GM21423 (cell line): ENCODE results near the gene GMDS.
"Not testable (repeated sequence)": the region's sequence is repeated elsewhere in the genome, so short reads cannot be mapped to it uniquely, and the experiment has no call there.

ENCODE experiments used
- ATAC-seq: cut with Tn5 transposase; IDR thresholded peaks from one replicate; pipeline ENCODE4 v1.9.1; 2021; ENCODE audit warnings: mild to moderate bottlenecking, moderate library complexity; ENCODE audit not compliant: unreplicated experiment

Gene GMDS

GRCh38 chr6:1702580-1703051, 542.8 kb downstream of the GMDS start:
- no peak for ATAC-seq

DNA sequence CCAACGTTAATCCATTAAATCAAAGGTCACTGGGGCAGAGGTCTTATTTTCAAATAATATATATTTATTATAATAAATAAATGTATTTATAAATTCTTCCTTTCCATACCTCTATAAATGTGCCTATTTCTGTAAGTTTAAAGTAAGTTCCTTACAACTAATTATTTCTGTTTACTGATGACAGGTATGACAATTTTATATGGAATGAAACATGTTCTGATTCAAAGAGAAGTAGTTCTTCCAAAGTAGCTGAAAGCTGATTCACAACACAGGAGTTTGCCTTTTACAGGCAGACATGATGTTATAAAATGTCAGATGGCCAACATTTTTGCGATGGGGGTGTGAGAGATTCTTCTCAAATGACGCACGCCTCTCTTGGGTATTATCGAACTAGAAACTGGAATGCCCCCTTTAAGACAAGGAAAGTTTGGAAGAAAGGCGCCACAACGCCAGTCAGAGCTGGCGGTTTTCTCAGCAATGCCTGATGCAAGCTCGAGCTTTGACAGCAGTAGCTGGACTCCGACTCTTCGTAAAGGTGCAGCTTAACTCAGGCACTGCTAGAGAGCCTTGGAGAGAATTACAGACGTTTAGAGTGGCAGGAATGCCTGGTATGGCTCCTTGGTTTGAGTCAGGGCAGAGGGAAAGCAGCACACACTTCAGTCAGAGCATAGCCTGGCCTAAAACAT, 543.6 kb downstream of the GMDS start:
- no peak for ATAC-seq

DNA sequence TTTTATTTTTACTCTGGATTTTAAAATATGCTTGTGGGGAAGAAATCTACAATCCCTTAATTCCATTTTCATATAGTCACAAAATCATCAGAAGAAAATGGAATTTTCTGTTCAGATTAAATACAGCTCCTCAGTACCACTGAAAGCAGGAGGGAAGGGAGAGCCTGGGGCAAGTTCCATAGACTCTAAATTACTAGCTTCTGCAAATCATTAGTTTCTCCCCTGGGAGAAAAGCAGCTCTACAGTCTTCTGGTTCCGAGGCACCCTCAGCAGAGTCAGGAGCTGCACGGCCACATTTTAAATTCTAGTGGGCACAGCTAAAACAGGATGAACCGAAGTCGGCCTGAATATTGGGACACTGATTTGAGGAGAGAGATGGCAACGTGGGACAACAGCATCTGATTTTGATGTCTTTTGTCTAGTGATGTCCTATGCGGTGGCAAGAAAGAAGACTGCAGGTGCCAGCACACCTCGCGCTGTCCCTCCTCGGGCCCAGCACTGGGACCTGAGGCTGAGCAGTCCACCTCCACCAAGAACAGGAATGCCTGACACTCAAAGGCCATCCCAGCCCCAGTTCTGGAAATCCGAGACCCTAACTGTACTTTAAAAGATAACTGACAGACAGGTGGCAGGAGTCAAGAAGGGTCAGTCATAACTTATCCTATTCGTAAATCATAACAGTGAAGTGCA, 545.0 kb downstream of the GMDS start:
- no peak for ATAC-seq

GRCh38 chr6:1698527-1698926, 546.9 kb downstream of the GMDS start:
- no peak for ATAC-seq

DNA sequence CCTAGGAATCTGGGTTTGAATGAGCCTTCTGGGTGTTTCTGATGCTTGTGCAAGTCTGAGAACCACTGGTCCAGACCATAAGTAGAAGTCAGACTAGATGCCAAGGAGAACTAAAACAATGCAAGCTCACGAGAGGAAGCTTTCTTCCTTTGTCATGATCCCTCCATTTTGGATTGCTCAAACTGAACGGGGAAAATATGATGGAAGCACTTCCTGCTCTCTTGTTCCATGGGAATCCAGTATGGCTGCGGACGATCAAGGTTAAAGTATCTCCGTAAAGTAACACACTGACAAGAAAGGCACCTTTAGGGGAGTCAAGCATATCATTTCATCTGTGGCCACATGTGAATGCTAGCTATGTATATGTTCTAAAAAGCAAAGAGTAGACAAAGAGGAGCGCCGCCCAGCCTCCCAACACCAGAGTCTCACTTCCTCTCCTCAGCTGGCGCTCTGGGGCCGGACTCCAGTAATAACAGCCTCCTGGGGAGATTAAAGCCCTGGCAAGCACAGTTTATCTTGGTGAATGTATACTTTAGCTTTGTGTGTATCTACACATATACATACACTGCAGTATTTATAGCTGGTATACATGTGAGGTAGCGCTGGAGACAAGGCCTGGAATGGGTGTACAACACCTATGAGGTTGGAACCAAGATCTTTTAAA, 547.6 kb downstream of the GMDS start:
- ATAC-seq, result no peak

GRCh38 chr6:1696463-1696850, 548.9 kb downstream of the GMDS start:
- no peak for ATAC-seq

DNA sequence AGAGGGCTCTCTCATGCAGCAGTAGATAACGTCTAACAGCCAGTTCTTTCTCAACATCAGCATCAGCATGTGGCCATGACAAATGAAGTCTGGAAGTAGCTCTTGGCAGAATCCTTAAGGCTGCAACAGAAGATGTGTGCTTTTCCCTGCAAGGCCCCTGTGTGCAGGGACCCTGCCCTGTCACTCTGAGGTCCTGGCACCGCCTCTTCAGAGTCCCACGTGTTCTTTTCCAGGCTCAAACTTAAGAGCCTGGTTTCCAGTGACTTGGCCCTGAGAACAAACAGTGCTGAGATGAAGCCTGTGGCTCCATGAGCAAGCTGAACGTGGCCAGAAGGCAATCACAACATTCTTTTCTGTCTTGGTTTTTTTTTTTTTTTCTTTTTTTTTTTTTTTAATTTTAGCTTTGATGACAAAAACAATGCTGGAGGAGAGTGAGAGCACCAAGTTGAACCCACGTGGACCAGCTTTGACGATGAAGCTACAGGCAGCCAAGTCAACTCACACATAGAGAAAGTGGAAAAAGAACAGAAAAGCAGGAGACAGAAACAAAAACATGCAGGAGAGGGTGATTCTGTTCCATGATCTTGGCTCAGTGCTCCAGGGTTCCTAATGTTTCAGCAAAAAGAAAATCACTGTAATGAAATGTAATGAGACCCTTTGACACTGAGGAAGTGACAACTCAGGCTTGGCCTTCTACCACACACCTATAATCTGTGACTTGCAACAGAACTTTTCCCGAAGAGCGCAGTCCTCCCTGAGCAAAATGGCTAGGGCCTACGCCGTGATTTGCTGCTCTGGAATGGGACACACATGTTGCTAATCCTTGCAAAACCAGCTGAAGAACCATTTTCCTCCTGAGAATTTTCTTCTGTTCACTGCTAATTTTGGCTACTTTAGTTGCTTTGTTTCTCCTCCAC, 549.6 kb downstream of the GMDS start:
- no peak for ATAC-seq

- ATAC-seq, result not testable (repeated sequence)
Observed at GRCh38 chr6:1691828-1692227, 553.6 kb downstream of the GMDS start.

DNA sequence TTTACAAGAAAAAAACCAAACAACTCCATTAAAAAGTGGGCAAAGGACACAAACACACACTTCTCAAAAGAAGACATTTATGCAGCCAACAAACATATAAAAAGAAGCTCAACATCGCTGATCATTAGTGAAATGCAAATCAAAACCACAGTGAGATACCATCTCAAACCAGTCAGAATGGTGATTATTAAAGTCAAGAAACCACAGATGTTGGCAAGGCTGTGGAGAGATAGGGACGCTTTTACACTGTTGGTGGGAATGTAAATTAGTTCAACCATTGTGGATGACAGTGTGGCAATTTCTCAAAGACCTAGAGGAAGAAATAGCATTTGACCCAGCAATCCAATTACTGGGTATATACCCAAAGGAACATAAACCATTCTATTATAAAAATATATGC, 554.7 kb downstream of the GMDS start:
- ATAC-seq, result not testable (repeated sequence)

GRCh38 chr6:1689141-1689540, 556.3 kb downstream of the GMDS start:
- no peak for ATAC-seq

DNA sequence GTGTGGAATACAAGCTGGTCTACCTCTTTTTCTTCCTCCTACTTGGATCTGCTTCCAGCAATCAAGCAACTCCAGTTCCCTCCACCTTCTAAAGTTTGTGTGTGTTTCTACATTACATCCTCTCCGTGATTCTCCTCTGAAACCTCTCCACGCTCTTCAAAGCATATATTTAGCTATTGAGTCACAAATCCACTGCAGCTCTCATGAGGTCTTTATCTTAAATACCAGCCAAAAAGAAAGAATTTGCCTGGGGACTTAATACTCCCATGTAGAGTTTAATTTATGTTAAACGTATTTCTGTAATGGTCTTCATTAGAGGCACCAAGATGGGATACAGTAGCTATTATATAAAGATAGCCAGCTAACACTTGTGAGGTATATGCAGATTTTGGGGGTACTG, 557.0 kb downstream of the GMDS start:
- ATAC-seq, result no peak

DNA sequence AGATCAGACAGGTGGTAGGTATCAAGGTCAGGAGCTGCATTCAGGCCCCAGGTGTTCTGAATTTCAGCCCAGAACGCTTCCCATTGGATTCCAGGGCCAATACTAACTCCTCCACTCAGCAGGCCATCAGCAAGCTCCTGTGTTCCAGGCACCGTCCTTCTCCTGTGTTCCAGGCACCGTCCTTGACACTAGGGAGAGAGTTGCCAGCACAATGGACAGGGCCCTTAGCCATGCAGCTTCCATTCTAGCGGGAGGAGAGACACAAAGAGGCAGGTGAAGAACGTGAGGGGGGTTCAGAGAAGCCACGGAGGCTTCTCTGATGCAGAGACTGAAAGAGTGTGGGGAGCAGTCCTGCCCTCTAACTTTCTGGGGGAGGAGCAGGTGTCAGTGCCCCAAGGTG, 558.0 kb downstream of the GMDS start:
- no peak for ATAC-seq

GRCh38 chr6:1686117-1687098, 559.0 kb downstream of the GMDS start:
- ATAC-seq, result no peak

DNA sequence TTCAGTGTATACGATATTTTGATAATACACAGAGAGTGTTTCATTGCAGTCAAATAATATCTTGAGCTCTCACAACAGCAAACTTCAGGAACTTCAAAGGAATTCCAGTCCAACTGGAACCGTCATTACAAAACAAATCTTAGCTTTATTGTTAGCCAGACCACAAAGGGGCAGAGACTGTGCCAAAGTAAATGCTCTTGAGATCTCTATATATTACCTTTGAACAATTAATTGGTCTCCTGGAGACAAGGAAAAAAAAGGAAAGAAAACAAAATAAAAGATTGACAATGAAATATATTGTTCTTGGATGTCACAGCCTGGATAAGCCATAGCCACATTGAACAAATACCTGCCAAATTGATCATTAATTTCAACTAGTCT, 565.7 kb downstream of the GMDS start:
- ATAC-seq, result no peak

- no peak for ATAC-seq
Observed at GRCh38 chr6:1679031-1679687, 566.2 kb downstream of the GMDS start.

DNA sequence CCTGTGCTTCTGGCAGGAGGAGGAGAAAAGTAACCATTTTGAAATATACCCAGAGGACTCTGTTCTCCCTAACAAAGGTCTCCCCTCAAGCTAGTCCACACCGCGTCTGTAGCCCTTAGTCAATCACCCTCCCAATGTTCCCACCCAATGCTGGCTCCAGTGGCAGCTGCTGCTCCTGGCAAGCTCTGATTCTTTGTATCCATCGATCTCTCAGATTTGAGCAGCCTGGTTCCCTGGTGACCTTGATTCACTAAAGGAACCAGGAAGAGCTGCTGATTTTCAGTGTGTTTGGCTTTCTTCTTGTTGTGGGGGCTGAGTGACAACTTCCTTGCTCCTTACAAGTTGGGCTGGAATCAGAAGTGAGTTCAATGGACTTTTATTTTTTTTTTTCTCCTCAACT, 567.2 kb downstream of the GMDS start:
- no peak for ATAC-seq

GRCh38 chr6:1672379-1672778, 573.0 kb downstream of the GMDS start:
- ATAC-seq, result no peak

DNA sequence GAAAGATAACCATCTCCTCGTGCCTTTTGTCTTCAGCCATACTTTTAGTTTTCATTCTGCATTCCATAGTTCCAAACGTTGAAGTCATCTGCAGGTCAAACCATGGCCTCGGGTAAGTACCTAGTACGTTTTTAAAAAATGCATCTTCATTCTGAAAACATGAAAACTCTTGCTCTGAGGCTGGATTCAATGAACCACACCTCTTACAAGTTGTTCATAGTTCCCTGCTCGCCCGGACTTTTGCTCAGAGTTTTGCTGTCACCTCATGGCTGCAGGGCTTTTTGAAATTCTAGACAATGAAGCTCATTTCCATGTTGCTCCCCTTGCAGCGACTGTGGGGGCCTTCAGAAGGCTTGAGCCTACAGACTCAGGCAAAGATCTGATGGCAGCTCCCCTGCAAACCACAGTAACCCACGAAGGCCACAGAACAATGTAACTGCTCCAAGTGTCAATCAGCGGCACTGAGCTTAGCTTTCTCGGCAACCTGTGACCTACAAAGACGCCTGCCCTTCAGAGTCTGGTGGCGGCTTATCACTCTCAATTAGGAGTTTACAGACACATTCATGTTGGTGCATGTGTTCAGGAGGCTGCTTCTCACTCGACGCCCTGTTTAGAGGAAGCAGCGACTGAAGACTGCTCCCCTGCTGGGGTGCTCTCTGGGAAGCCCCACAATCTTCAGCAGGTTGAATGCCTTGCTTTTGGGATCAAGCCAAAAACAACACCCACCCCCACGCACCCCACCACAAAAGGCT, 574.5 kb downstream of the GMDS start:
- ATAC-seq, result no peak

DNA sequence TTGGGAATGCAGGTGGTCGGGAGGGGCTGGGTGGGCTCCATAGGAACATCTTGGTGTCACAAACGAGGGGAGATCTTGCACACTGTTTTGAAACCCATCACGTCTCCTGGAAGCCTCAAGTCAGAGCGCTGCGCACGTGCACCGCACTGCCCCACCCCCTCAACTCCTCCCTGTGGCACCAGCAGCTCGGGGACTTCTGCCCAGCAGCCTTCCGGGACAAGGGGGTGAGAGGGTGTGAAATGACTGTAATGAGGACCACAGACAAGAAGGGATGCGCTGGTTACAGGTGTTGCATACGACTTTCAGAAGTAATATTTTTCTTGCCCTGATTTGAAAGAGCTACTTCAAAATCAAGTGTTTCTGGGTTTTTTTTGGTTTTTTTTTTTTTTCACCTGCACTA, 575.4 kb downstream of the GMDS start:
- no peak for ATAC-seq
